Cardiac muscle cell (in vitro differentiated cells and primary cell): ENCODE data around the gene FOXJ3. TPM values are rescaled to one million over a fixed set of nuclear protein-coding genes. Genes with fewer than 3 reads are reported as not detected.

ENCODE experiments used
- DNase-seq, 2 donors: peaks; one replicate each; pipeline versions ENCODE4 v3.0.0 to v3.0.0-alpha.2; 2010 to 2017; ENCODE audit warnings: low read depth in 1 of 2, low spot score in 1 of 2
- H3K27ac ChIP-seq: fragments of 200-600 bp; sonication (generic); 2 replicates; pipeline ENCODE4 v1.5.1; 2016
- H3K27me3 ChIP-seq: fragments of 200-600 bp; sonication (generic); 2 replicates; pipeline ENCODE4 v1.6.0; 2016; ENCODE audit warnings: control low read depth
- H3K36me3 ChIP-seq: fragments of 200-600 bp; sonication (generic); 2 replicates; pipeline ENCODE4 v1.5.1; 2016; ENCODE audit warnings: control low read depth
- H3K4me1 ChIP-seq: fragments of 200-600 bp; sonication (generic); 2 replicates; pipeline ENCODE4 v1.8.1; 2017; ENCODE audit warnings: low read depth, mild to moderate bottlenecking, mixed run types
- H3K4me3 ChIP-seq: fragments of 200-600 bp; sonication (generic); 2 replicates; pipeline ENCODE4 v1.5.1; 2016; ENCODE audit warnings: mild to moderate bottlenecking
- H3K9me3 ChIP-seq: fragments of 200-600 bp; sonication (generic); 2 replicates; pipeline ENCODE4 v1.5.1; 2017; ENCODE audit warnings: low read depth, mild to moderate bottlenecking, control low read depth
- polyA plus RNA-seq: library from polyadenylated mRNA; unstranded; fragments of >200 nt; fragmentation: Nextera tagmentation; extraction: Ambion mirVana; gene quantifications from 2 replicates; pipeline ENCODE4 v1.2.1, GENCODE V29; 2016
- total RNA-seq: library from RNA; depleted of rRNA; stranded (reverse); fragments of >200 nt; gene quantifications from 2 replicates; pipeline ENCODE4 v1.2.3, GENCODE V29; 2016
- TF ChIP-seq, protein P1 (sequence below): IDR thresholded peaks from 2 replicates; pipeline ENCODE4 v1.5.1; 2012; ENCODE audit warnings: low read depth, mild to moderate bottlenecking, low read length

Gene FOXJ3
- total and polyA plus RNA-seq, 2 experiments from 2014 or later = 25.4 to 54.1 TPM

DNA sequence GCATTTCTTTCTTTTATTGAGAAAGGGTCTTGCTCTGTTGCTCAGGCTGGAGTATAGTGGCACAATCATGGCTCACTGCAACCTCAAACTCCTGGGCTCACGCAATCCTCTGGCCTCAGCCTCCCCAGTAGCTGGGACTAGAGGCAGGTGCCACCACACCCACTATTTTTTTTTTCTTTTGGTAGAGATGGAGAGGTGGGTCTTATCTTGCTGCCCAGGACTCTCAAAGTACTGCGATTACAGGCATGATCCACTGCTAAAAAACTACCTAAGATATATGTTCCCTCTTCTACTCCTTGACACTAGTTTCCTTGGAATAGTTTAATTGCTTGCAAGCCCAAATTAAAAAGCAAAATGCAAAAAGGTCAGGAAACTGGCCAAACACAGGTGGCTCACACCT is 113.6 kb downstream of the FOXJ3 start:
- Histone ChIP-seq H3K4me1 (peaks cover 6% of the 10 kb centered on the region), H3K36me3 (no peaks in the 10 kb centered on the region), H3K4me3 (no peak overlapping the region), H3K27ac (no peak overlapping the region), H3K27me3 (no peaks in the 10 kb centered on the region), H3K9me3 (no peaks in the 10 kb centered on the region)
- no peak for DNase-seq
- TF ChIP-seq, protein P1, sequence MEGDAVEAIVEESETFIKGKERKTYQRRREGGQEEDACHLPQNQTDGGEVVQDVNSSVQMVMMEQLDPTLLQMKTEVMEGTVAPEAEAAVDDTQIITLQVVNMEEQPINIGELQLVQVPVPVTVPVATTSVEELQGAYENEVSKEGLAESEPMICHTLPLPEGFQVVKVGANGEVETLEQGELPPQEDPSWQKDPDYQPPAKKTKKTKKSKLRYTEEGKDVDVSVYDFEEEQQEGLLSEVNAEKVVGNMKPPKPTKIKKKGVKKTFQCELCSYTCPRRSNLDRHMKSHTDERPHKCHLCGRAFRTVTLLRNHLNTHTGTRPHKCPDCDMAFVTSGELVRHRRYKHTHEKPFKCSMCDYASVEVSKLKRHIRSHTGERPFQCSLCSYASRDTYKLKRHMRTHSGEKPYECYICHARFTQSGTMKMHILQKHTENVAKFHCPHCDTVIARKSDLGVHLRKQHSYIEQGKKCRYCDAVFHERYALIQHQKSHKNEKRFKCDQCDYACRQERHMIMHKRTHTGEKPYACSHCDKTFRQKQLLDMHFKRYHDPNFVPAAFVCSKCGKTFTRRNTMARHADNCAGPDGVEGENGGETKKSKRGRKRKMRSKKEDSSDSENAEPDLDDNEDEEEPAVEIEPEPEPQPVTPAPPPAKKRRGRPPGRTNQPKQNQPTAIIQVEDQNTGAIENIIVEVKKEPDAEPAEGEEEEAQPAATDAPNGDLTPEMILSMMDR = no peak

- TF ChIP-seq, protein P1 = no peak
- Histone ChIP-seq H3K4me3 (no peak overlapping the region), H3K9me3 (no peaks in the 10 kb centered on the region), H3K36me3 (peaks cover 2% of the 10 kb centered on the region), H3K4me1 (no peaks in the 10 kb centered on the region), H3K27me3 (no peaks in the 10 kb centered on the region), H3K27ac (peak overlapping the region; percentile 36)
- no peak for DNase-seq
These were observed 115.4 kb downstream of the FOXJ3 start for GRCh38 chr1:42219627-42220026.

DNA sequence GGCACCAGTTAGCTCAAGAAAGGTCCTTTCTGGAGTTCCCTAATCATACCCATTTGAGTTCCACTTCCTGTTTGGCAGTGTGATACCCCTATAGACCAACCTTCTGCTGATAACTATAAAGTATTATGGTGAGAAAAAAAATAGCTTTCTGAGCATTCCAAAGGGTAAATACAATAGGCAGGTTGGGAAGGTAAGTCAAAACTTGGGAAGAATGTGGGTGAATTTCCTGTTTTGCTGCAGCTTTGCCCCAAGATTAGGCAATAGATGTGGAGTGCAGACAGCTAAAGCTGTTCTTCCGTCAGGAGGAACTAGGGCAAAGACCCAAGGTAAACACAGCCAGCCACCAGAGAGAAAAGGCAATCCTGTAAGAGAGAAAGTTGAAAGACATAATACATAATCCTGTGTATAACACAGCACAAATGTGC is 120.6 kb downstream of the FOXJ3 start:
- no peaks in the 10 kb centered on the region for H3K9me3 ChIP-seq
- H3K4me3 ChIP-seq = no peak overlapping the region

GRCh38 chr1:42211224-42211623 is 123.8 kb downstream of the FOXJ3 start:
- TF ChIP-seq, protein P1 = no peak
- no peak overlapping the region for H3K4me3 ChIP-seq
- peak overlapping the region; percentile 2 for H3K27ac ChIP-seq
- H3K9me3 ChIP-seq = no peaks in the 10 kb centered on the region
- peaks cover 9% of the 10 kb centered on the region for H3K36me3 ChIP-seq
- DNase-seq = no peak
- peaks cover 9% of the 10 kb centered on the region for H3K4me1 ChIP-seq
- no peaks in the 10 kb centered on the region for H3K27me3 ChIP-seq

More for the DNA sequence above, 120.6 kb downstream of the FOXJ3 start:
- Histone ChIP-seq H3K36me3 (peaks cover 9% of the 10 kb centered on the region), H3K27me3 (no peaks in the 10 kb centered on the region), H3K4me1 (peaks cover 9% of the 10 kb centered on the region), H3K27ac (no peak overlapping the region)
- DNase-seq = peak in 1 of 2 donors; percentile 84
- TF ChIP-seq, protein P1 = no peak

DNA sequence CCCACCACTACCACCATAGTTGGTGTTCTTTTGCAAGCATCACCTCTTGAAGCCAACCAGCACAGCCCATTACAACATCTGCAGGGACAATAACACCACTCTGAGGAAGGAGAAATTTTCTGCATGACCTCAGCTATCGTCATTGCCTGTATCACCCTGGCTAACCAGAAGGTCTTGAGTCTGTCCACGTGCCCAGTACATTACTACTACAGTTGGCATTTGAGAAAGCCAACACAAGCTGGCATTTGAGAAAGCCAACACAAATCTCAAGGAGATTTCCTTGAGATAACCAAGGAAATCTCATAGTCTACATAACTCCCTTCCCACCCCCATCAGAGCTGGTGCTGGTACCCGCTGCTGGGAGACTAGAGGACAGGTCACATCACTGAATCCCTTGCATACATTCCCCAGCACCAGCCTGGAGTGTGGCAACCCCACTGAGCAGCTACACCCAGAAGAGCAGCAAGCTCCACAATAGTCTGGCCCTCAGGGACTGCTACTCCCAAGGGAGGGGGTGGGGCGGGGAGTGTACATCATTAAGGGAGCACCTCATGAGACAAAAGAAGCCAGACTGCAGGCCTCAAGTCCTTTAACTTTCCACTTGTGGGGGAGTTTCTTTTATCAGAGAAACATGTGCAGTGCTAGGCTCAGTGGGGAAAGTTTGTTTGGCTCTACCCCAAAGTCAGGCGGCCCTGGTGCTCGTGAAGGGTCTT is 124.5 kb downstream of the FOXJ3 start:
- Histone ChIP-seq H3K27ac (peak overlapping the region; percentile 73), H3K36me3 (peaks cover 14% of the 10 kb centered on the region), H3K4me3 (no peak overlapping the region), H3K9me3 (no peaks in the 10 kb centered on the region), H3K27me3 (no peaks in the 10 kb centered on the region), H3K4me1 (peaks cover 9% of the 10 kb centered on the region)
- no peak for DNase-seq
- TF ChIP-seq, protein P1 = no peak
